8988T (cell line): ENCODE results near the gene SUPT20HL2.
"Not testable (repeated sequence)": the region's sequence is repeated elsewhere in the genome, so short reads cannot be mapped to it uniquely, and the experiment has no call there.

Experiments
- DNase-seq: peaks from one replicate; pipeline ENCODE4 v3.0.0; 2011

SUPT20HL2 gene

DNA sequence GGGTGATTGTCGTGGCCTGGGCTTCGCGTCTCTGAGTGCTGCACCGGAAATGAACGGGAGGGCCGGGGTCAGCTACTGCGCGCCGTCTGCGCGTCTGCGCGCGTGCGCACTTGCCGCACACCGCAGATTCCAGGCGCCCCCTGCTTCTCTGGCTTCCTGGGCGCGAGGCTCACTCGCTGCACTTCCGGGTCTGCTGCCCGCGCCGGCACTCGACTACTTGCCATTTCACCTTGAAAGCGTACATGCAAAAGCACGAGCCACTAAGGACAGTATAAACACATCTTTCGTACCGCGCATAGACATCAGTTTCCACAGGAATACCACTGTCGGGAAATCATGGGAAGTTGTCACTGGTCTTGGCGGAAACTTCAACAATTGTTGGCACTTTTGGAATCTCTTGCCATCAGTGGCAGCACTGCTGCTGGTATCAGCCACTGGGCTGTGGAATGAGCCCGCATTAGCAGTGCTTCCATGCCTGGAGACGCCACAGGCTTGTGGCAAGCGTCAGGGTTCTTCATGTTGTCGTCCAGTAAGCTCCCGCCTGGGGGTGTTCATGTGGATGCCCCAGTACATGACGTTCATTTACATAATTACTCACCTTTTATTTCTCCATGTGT lies at the start of gene SUPT20HL2:
Gene SUPT20HL2 (minus strand): TSS at position 51 of the 617 bp plus-strand sequence. CDS start 754 bp downstream, outside the sequence.
- no peak for DNase-seq

DNA sequence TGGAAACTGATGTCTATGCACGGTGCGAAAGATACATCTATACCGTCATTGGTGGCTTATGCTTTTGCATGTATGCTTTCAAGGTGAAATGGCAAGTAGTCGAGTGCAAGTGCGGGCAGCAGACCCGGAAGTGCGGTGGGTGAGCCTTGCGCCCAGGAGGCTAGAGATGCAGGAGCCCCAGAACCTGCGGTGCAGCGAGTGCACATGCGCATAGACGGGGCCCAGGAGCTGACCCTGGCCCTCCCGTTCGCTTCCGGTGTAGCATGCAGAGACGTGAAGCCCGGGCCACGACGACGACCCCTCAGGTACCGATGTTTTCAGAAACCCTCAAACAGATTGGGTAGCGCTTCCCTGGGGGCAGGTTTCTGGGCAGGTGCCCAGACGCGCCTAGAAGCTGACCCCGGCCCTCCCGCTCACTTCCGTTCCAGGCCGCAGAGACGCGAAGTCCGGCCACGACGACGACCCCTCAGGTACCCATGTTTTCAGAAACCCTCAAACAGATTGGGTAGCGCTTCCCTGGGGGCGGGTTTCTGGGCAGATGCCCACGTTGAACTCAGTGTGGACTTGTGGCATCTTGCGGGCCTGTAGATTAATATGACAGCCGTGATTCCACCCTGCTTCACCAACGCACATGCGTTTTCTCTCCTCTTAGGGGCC lies 48.3 kb upstream of the SUPT20HL2 start:
- DNase-seq, result not testable (repeated sequence)

DNA sequence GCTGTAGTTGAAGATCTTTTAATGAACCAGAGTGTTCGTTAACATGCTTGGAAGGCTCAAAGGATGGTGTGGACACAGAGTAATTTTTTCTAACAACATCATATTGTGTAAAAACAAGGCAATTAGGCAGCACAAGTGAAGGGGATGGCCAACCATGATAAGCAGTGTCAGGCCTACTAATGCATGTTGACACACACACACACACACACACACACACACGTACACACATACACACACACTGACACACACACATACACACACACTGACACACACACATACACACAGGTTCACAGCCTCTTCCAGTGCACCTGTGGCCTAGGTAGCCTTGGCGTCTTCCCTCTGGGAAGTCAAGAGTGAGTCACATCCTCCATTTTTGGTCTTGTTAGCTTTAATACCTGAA lies 46.4 kb upstream of the SUPT20HL2 start, which contains the start of gene SUPT20HL1:
Gene SUPT20HL1 (plus strand): TSS at position 368 of the 400 bp plus-strand sequence. CDS start 2,122 bp downstream, outside the sequence.
- DNase-seq, result no peak

DNA sequence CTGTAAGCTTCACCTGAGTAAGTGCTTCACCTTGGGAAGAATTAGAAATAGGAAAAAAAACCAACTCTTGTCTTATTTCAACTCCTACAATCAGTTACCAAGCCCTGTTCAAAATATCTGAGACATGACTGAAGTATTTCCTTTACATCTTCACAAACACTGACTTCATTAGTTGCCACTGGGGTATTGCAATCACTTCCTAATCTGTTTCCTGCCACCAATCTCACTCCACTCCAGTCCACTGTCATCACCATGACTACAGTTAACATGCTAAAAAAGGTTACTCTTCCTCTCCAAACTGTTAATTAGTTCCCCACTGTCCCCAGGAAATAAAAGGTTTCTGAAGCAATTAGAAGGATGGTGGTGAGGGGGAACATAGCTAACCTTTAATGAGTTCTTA lies 43.2 kb upstream of the SUPT20HL2 start:
- DNase-seq, result no peak

DNA sequence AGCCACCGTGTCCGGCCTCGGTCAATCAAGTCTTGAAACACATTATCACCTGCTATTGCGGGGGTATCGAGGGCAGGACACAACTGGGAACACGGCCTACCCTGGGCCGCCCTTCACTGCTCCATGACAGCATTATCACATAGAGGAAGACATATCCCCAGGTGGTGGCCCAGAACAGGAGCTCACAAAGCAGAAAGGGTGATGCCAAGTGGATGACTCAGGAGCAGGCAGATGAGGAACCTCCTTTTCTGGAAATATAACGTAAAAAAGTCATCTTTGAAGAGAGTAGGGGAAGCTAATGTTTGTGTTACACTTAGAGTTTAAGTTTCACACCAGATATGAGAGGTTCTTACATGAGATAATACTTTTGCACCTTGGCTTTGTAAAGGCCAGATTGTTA lies 41.2 kb upstream of the SUPT20HL2 start:
- no peak for DNase-seq

DNA sequence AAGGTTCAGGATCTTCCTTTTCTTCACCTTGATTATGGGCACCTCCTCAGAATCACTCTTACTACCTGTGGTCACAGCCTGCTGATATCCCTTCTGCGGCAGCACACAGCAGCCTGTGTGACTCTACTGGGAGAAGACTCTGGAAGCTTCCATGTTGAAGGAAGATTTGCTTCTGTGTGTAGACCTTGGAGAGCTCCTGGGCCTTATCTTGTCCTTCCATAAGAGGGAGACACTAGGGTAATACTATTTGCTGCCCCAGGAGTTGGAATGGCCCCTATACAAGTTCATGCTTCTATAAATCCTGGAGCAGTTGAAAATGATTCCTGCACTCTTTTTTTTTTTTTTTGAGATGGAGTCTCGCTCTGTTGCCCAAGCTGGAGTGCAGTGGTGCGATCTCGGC lies 36.3 kb upstream of the SUPT20HL2 start:
- DNase-seq, result no peak

DNA sequence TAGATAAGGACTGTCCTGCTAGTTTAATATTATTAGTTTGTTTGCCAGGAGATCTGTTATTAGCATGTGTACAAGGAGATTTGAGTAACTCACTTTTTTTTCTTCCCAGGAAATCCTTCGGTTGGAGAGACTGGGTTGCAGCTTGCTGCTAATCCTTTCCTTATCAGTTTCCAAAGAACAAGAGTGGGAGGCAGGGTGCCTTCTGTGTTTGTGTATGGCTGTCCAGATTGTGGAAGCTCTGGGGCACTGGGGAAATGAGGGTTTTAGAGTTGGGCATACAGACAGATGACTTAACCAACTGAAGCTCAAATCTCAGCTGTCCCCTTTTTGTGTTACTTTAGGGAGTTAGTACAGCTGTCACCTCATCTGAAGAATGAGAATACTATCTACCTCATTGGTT lies 34.0 kb upstream of the SUPT20HL2 start:
- no peak for DNase-seq

DNA sequence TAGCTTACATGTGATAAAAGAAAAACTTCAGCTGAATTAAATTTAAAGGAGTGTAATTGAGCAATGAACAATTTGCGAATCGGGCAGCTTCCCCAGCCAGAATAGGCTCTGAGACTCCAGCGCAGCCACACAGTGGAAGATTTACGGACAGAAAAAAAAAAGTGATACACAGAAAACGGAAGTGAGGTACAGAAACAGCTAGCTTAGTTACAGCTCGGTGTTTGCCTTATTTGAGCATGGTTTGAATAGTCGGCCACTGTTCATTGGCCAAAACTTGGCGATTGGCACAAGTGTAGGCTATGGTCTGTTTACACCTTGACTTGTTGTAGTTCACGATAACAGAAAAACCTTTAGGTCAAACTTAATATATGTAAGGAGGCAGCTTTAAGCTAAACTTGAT lies 29.9 kb upstream of the SUPT20HL2 start:
- no peak for DNase-seq

DNA sequence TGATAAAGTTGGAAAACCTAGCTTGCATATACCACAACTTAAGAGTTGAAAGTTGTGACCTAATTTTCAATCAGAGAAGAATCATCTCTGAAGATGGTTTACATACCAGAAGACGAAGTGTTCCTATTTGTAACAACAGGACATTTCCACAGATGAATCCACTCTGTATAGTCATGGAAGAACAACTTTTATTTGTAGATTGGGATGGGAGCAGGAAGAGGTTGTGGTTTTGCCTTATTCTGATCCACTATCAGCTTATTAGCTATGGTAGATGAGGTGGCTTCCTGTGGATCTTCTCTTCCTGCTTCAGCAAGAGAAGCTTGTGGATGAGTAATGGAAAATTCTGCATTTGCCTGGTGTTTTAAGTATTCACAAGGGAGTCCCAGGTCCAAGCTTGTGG lies 27.9 kb upstream of the SUPT20HL2 start:
- DNase-seq, result no peak

DNA sequence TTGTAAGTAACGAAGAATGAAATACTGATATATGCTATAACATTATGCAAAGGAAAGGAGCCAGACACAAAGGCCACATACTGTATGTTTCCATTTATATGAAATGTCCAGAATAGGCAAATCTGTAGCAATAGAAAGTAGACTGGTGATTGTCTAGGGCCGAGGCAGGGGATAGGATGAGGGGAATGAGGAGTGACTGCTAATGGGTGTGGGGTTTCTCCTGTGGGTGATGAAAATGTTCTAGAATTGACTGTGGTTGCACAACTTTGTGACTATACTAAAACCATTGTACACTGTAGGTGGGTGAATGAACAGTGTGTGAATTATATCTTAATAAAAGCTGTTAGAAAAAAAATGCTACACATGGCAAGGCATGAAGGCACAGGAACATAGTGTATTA lies 26.6 kb upstream of the SUPT20HL2 start:
- DNase-seq, result no peak

DNA sequence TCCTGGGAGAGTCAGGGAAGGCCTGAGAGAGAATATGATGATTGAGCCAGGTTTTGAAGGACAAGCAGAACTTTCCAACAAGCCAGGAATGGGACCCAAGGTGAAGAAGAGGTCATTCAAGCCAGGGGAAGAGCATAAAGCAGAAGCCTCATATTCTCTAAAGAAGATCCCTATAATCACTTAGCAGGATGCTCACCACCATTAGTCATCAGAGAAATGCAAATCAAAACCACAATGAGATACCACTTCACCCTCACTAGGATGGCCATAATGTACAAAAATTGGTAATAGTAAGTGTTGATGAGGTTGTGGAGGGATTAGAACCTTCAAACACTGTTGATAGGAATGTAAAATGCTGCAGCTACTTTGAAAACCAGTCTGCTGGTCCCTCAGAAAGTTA lies 26.0 kb upstream of the SUPT20HL2 start:
- DNase-seq, result no peak

DNA sequence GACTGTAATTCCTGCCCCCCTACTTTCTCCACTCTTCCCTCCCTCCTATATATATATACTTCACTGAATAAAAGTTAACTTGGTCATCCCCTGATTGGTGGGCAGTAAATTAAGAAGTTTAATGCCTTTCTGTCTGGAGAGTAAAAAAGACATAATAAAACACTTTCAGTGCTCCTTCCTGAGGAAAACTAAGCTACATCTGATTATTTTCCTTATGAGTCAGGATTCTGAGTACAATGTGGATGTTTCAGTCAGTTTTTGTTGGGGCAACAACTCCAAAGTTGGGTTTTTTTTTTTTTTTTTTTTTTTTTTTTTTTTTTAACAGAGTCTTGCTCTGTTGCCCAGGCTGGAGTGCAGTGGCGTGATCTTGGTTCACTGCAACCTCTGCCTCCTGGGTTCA lies 22.0 kb upstream of the SUPT20HL2 start:
- no peak for DNase-seq

DNA sequence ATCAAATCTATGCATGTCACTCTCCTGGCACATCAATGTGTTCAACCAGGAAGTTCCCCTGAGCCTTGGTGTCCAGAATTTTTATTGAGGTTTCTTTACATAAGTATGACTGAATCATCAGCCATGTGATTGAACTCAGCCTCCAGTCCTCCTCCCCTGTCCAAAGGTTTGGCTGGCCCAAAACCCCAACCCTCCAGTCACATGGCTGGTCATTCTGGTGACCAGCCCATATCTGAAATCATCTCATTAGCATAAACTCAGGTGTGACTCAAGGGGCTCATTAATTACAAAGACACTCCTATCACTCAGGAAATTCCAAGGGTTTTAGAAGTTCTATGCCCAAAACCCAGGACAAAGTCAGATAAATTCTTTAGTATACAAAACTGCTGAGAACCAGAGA lies 20.6 kb upstream of the SUPT20HL2 start:
- no peak for DNase-seq

DNA sequence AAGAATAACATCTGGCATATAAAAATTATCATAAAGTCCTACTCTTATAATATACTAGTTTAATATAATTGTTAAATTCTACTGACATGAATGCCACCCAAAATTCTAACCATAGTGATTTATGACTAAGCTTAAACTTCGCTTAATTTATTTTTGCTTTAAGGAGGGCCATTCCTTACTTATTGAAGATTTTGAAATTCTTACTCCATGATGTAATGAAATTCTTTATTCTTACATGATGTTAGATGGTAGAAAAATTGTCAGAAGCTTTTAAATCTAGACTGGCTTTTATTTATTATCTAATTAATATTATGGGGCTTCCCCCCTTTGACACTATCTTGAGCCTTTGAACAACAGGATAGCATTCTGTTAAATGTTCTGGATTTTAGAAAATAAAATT lies 19.5 kb upstream of the SUPT20HL2 start:
- DNase-seq, result no peak

DNA sequence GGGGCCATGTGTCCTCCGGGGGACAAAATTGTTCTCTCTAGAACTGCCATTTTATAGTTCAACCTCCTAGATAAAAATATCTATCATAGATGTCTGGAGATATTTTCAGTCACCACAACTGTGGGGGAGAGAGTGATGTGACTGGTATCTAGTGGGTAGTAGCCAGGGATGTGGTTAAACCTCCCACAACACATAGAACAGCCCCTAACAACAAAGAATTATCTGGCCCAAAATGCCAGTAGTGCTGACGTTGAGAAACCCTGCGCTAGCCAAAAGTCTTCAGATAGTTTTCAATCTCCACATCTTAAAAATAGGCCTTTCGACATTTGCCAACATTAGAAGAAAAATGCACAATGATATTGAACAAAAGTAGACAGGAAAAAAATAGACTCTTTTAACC lies 19.0 kb upstream of the SUPT20HL2 start:
- DNase-seq, result no peak

DNA sequence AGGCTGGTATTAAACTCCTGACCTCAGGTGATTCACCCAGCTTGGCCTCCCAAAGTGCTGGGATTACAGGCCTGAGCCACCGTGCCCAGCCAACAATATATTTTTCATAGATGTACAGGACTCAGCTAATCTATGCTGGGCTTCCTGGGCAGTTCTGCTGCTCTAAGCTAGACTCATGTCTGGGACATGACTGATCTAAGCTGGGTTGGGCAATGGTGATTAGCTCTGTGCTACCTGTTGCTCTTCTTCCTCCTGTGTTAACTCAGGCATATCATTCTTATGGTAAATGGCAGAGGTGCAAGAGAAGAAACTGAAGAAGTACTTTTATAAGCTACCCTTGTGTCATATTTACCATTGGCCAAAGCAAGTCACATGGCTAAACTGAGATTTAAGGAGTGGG lies 11.4 kb upstream of the SUPT20HL2 start:
- DNase-seq, result no peak

DNA sequence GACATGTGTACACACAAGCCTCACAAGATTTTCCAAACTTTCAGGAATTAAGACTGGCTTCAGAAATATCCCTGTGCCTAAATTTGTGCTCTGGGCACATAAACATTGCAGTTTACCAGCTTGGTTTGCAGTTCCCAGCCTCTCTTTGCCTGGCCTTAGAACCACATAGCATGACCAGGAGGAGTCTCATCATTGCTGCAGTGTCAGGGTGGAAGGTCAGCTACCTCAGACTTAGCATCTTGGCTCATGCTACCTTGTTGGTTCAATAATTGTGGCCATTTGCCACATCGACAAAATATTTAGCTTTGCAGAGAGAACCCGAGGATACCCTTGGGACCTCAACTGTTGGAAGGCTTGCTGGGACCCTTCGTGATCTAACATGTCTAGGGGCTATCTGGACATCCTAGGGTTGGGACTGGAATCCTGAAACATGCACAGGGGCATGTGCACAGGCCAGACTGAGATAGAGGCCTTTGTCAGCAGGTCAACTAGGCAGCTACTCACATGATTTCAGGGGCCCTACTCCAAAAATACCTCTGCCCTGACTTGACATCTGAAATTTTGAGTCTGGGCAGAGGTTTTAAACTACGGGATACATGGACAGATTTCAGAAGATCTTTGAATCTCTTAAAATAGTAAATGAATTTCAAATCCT lies 8.0 kb upstream of the SUPT20HL2 start:
- DNase-seq, result no peak

DNA sequence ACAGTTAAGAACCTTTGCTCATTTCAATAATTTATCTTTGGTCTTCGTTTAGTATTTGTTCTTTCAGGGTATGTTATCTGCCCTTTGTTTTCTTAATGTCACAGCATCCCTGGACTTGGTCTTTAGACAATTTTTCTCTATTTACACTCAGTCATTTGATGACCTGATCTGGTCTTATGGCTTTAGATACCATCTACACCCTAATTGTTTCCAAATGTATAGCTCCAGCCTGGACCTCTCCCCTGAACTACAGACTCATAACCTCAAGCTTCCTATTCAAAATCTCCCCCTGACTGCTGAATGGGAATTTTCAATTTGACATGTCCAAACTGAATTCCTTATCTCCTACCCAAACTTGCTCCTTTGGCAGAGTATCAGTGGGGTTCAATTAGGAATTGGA lies 3.7 kb upstream of the SUPT20HL2 start:
- DNase-seq, result no peak

DNA sequence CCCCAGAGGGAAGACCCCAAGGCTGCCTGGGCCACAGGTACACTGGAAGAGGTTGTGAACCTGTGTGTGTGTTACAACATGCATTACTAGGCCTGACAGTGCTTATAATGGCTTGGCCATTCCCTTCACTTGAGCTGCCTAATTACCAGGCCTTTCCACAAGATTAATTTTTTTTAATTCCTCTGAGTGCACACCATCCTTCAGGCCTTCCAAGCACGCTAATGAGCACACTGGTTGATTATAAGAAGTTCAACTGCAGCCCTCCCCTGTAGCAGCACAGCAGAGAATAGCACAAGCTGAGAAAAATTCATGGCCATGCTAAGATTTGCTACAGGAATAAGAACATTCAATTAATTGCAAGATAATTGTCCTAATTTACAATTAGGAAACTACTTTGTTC lies 2.2 kb upstream of the SUPT20HL2 start:
- no peak for DNase-seq

DNA sequence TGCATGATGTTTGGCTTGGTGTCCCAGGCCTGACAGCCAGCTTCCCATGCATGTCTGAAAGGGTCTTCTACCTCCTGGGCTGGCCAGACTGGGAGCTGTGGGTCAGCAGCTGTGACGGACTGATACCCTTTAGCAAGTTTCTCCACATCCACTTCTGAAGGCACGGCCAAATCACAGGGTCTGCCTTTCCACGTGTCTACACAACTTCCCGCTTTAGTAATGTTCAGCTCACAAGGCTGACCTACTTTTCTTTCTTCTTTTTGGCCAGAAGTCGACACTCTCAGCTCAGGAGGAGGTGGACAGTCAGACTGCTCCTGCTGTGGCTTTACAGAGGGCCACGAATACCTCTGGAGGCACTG lies 1.6 kb downstream of the SUPT20HL2 start:
- DNase-seq, result not testable (repeated sequence)

DNA sequence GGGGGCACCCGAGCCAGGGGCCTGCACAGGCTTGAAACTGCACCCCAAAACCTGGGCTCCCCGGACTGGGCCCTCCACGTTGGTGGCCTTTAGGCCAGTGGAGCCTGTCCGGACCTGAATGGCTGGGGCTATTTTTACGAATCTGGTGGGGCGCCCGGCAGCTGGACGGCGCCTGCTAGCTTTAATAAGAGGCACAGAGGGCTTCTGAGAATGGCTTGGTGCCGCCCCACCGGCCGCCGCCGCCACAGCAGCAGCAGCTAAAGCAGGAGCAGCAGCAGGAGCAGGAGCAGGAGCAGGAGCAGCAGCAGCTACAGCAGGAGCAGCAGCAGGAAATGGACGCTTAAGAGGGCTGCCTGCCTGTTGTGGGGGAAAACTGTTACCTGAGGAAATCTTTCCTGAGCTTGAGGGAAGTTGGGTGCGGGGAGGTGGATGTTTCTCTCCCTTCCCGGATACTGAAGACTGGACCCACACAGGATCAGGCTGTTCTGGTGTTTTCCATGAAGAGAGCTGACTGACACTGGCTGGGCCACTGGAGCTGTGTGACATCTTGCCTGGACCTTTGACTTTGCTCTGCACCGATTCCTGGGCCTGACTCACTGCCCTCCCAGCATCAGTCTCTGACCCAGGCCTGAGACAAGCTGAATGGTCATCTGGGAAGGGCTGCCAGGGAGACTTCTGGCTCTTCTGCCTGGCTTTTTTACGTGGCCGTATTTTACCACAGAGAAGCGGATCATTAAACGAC lies 2.2 kb downstream of the SUPT20HL2 start:
- DNase-seq, result not testable (repeated sequence)

DNA sequence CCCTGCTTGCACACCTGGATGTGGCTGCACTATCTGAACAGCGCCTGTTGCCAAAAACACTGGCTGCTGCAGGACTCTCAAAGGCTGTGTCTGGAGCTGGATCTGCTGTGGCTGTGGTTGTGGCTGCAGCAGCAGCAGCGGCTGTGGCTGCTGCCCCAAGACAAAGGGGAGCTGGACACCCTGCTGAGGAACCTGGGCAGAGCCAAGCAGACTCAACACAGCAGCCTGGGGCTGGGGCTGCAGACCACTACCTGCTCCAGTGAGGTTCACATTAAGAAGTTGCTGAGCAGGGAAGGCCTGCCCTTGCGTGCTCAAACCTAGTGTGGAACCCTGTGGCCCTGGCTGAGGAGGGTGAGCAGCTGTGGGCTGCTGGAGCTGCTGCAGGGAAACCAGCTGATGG lies 3.0 kb downstream of the SUPT20HL2 start:
- not testable (repeated sequence) for DNase-seq

DNA sequence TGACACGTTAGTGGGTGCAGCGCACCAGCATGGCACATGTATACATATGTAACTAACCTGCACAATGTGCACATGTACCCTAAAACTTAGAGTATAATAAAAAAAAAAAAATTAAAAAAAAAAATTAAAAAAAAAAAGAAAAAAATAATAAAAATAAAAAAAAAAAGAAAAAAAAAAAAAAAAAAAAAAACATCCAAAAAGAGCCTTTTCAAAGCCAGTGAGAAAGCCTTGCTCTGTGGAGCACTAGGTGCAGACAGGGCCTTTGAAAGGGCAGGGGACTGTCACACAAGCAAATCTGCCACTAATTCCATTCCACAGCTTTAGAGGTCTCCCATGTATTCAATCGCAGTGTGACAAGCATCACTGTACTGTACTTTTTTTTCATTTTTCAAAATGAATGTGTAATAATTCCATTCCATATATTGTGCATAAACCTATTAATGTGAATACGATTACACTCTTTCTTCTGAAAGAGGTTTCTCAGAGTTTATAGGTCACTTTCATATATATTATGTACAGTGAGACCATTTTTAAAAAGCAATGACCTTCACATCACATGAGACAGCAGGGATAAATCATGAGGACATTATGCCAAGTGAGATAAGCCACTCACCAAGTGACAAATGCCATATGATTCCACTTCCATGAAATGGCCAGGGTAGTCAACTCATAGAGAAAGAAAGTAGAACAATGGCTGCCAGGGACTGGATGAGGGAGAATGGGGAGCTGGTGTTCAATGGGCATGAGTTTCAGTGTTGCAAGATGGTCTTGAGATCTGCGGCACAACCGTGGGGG lies 4.1 kb downstream of the SUPT20HL2 start:
- not testable (repeated sequence) for DNase-seq
